ENCODE measurements around the gene RPL37.

DNA sequence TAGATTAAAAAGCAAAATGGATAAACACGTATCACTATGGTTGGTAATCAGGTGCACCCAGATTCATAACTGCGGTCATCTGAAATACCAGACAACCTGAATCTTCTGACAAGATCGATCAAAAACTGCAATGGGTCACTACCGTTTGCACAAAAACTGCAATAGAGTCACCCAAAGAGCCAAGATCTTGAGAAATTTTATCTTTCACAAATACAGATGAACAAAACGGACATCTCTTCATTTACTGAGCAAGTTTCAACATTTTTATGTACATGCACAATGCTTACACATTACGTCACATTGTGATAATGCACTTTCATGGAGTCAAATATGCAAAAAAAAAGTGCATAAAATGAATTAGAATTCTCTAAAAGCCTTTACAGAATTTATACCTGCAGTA lies 55.5 kb downstream of the RPL37 start:
- no peak for TF ChIP-seq EZH2phosphoT487 (IDR thresholded peaks at IDR 0.05; ENCODE audit: borderline replicate concordance, low read length)
- TF ChIP-seq, protein P1, sequence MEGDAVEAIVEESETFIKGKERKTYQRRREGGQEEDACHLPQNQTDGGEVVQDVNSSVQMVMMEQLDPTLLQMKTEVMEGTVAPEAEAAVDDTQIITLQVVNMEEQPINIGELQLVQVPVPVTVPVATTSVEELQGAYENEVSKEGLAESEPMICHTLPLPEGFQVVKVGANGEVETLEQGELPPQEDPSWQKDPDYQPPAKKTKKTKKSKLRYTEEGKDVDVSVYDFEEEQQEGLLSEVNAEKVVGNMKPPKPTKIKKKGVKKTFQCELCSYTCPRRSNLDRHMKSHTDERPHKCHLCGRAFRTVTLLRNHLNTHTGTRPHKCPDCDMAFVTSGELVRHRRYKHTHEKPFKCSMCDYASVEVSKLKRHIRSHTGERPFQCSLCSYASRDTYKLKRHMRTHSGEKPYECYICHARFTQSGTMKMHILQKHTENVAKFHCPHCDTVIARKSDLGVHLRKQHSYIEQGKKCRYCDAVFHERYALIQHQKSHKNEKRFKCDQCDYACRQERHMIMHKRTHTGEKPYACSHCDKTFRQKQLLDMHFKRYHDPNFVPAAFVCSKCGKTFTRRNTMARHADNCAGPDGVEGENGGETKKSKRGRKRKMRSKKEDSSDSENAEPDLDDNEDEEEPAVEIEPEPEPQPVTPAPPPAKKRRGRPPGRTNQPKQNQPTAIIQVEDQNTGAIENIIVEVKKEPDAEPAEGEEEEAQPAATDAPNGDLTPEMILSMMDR (IDR thresholded peaks at IDR 0.05; ENCODE audit: low read depth, low read length, poor library complexity, severe bottlenecking), result no peak

All from DOHH2 (cell line).